ENCODE data around the gene PGGT1B. TPM values are rescaled to one million over a fixed set of nuclear protein-coding genes. Genes with fewer than 3 reads are reported as not detected.

PGGT1B gene
- total RNA-seq, 1 donor from 2014 or later, result 6.6 TPM

DNA sequence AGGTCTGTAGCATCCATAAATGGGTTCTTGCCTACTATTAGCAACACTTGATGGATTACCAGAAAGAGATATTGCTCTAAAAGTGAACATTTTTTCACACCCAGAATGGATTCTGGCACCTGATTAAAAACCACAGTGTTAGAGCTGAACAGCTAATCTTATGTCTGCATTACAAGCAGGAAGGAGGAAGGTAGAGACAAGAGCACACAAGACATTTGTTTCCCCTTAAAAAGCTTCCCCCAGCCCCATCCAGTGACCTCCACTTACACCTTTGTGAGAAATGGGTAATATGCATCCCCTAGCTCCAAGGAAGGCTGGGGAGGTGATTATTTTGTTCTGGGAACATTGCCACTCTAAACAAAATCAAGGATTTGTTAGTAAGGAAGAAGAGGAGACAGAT, 80.9 kb downstream of the PGGT1B start:
- DNase-seq (ENCODE audit: low read depth), result no peak

- peak; percentile 44 for DNase-seq (ENCODE audit: low read depth)
Observed at GRCh38 chr5:115180165-115180709, 82.4 kb downstream of the PGGT1B start.

DNA sequence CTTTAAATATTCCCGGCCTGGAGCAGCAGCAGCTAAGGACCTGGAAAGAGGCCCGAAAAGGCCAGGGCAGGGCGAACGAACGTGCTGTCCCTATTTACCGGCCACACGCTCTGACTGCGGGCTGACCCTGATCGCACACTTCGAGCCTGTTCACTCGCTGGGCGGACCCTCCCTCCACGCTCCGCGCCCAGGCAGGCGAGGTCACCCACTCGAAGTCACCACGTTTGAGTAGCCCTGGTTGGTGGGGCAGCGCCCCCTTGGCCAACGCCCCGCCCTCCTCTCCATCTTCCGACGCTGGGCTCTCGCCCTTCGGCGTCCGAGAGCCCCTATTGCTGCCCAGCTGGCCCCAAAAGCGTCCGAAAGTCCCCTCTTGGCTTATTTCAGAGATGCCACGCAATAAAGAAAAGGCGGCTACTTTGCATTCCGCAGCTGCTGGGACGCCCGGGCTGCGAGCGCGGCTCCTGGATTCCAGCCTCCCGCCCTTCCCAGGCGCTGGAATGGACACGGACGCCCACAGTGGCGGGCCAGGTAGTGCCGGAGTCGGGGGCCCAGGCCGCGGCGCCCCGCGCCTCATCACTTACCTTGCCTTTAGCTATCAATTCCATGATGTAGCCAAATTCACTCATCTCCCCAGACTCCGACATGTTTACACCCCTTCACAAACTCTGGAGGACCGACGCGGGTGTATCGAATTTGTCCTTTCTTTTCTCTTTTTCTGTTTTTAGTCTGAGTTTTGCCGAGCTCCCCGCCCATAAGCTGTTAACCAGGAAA, 83.1 kb downstream of the PGGT1B start:
- DNase-seq (ENCODE audit: low read depth), result peak; percentile 17

- DNase-seq (ENCODE audit: low read depth), result no peak
Observed at GRCh38 chr5:115179030-115179393, 83.7 kb downstream of the PGGT1B start.

DNA sequence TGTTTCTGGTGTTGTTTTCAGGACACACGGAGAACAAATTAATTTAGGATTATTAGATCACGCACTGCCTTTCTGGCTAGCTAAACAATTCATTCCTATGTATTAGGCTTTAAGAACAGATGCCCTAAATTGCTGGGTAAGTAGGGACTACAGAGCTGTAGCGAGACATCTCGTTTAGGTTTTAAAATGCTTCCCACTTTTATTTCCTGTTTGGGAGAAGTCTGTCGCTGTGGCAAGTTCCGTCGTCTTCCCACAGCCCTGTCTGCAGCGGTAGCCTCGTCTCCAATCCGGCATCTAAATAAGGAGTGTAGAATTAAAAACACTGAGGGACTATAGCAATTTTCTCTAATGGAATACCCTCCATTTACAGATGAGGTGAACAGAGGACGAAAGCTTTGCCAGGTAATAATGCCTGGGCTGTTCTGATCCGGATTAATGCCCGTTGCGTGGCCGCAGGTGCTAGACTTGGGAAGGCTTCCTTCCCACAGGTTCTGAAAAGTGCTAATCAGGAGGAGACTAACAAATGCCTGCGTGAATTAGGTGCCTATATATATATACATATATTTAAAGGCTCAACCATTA, 91.7 kb downstream of the PGGT1B start:
- no peak for DNase-seq (ENCODE audit: low read depth)

DNA sequence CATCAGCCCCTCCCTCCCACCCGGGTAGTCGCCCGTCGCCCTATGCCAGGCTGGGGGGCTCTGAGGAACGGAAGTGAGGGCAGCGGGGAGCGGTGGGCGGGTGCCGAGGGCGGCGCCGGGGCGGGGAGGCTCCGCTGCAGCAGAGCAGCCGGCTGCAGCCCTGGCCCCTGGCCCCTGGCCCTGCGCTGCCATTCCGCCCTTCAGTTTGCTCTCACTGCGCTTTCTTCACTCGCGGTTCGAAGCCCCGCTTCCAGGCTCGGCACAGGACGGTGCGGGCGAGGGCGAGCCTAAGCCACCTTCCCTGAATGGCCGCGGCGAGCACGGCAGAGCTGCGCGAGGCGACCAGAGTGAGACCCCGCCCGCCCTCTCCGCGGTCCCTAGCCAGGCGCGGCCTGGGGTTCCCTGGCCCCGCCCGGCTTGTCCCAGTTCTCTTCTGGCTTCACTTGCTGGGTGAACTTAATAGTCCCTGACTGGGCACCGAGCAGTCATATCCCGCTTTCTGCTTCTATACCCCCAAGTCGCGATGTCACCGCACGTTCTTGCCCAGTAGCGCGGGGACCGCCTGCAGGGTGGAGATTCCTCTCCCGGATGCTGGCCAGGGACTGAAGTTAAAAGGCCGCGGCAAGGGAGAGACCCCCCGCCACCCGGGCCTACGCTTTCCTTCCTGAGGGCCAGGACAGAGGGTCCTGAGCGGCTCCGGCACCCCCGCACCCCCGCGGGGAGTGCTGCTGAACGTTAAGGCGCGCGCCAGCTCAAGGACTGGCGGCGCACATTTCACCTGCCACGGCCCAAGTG, 92.3 kb downstream of the PGGT1B start:
- DNase-seq (ENCODE audit: low read depth), result peak; percentile 52

DNA sequence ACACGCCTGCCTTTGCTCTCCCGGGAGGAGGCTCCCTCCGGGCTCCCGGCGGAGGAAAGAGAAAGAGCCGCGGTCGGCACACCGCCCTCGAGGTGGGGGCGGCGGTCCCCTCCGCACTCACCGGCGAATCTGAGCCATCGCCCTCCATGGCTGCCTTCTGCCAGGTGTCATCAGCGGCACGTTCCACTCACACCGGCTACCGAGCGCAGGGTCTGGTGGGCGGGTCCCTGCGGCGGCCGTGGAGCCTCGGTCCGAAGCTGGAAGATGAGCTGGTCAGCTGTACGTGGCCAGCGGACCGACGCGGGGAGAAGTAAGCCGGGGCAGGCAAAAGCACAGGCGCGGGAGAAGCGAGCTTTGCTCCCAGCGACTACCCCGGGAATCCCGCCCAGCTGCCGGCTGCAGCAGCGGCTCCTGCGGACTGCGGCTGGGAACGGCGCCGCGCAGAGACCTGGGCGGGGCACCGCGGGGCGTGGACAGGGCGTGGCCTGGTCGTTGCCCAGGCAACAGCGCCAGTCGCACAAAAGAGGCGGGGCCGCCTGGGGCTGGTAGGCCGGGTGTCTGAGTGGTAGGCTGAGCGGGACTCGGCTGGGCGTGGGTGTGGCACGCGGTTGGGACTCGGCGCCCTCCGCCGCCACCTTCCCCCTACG, 93.1 kb downstream of the PGGT1B start, which contains the start of gene TRIM36:
TRIM36 (minus strand) TSS at position 422 of the 647 bp plus-strand sequence; CDS start at position 148, 274 bp downstream.
- peak; percentile 94 for DNase-seq (ENCODE audit: low read depth)

DNA sequence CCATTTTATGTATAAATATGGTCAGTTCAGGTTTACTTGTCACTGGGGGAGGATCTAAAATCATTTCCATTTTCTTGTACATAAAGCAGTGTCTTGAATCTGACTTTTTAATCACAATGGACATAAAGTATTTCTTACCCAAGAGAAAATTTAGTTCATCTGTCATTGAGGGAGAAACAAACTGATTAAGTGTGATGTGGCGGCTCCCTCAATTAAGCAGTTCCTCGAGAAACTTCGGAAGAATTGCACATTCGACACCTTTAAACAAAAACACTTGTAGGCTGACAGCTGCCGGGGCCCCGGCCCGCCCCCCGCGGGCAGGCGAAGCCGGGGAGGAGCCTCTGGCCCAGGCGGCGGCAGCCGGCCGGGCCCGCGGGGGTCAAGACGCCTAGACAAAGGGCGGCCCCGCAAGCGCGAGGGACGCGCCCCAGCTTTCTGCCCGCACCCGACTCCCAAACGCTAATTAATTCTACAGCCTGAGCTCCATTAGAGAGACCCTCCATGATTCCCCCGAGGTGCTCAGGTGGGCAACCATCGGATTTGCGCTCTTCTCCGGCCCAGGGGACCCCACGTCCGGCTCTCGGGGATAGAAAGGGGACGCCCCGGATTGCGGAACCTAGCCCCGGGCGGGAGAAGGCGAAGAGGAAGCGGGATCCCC, 93.7 kb downstream of the PGGT1B start:
- peak; percentile 42 for DNase-seq (ENCODE audit: low read depth)

GRCh38 chr5:115166744-115167393, 95.8 kb downstream of the PGGT1B start:
- no peak for DNase-seq (ENCODE audit: low read depth)

DNA sequence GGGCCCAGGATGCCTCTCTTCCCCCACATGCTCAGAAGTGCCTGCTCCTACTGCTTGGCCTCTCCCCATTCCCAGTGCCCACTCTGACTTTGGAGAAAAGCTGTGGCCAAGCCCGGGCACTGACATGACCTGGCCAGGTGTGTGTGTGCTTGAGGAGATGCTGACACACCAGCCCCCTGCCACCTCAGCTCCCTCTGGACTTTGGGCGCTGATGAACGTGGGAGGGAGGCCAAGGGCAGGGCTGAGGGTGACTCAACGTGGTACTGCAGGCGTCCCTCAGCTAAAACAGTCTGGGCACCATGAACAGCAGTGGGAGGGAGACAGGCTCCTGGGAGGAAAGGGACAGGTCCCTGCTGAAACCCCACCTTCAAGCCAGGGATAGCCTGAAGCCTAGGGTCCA, 96.9 kb downstream of the PGGT1B start:
- no peak for DNase-seq (ENCODE audit: low read depth)

DNA sequence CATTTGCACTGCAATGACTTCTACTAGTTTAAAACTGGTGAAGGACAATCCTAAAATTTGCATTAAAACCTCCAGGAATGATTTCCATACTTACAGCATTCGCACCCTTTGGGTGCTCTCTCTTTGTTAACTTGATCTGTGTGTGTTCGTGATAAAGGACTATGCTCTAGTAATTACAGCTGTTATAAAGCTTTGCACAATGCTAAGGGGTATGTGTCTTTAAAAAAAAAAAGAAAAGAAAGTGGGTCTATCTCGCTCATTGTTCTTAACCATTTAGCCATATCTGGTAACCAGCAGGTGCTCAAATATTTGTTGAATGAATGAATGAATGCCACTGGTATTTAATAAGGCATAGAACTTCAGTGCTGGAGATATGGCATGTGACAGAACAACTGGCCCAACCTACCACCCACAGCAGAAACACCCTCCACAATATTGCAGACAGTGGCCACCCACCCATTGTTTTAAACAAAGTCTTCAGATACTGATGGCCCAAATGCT, 101.7 kb downstream of the PGGT1B start:
- DNase-seq (ENCODE audit: low read depth), result no peak

Other genes with a start within 250 kb of the PGGT1B start
- 10.5 and 16.9 TPM in 2 replicates for gene TRIM36, start 93.0 kb downstream of the PGGT1B start, total RNA-seq
- gene CCDC112, start 33.8 kb upstream of the PGGT1B start, total RNA-seq, result 5.6 and 6.2 TPM in 2 replicates

All from myocyte (in vitro differentiated cells).